RWPE2 (cell line): ENCODE results near the gene IRX5.

ENCODE experiments used
- ATAC-seq: fragments of 200-7000 bp; cut with Tn5 transposase; 3 replicates; pipeline ENCODE4 v1.9.1; 2021; ENCODE audit warnings: low read depth
- DNase-seq: peaks from one replicate; pipeline ENCODE4 v3.0.0-alpha.2; 2020; ENCODE audit warnings: low spot score
- H3K27ac ChIP-seq: fragments of 450-650 bp; 2 replicates; pipeline ENCODE4 v1.5.1; 2017; ENCODE audit warnings: mild to moderate bottlenecking; ENCODE audit not compliant: poor library complexity, severe bottlenecking
- H3K27me3 ChIP-seq: fragments of 250-450 bp; sonication (Bioruptor Pico); 2 replicates; pipeline ENCODE4 v1.5.1; 2021; ENCODE audit warnings: mild to moderate bottlenecking, moderate library complexity; ENCODE audit not compliant: insufficient read depth, poor library complexity, severe bottlenecking
- H3K36me3 ChIP-seq: fragments of 250-450 bp; sonication (Bioruptor Pico); 2 replicates; pipeline ENCODE4 v1.5.1; 2020; ENCODE audit warnings: low read depth, mild to moderate bottlenecking, moderate library complexity
- H3K4me1 ChIP-seq: fragments of 250-450 bp; sonication (Bioruptor Pico); 2 replicates; pipeline ENCODE4 v1.5.1; 2021; ENCODE audit warnings: mild to moderate bottlenecking, moderate library complexity; ENCODE audit not compliant: insufficient read depth, poor library complexity, severe bottlenecking
- H3K4me3 ChIP-seq: fragments of 250-450 bp; sonication (Bioruptor Pico); 2 replicates; pipeline ENCODE4 v1.5.1; 2021; ENCODE audit warnings: mild to moderate bottlenecking, moderate library complexity; ENCODE audit not compliant: severe bottlenecking
- H3K9me3 ChIP-seq: fragments of 250-450 bp; sonication (Bioruptor Pico); 2 replicates; pipeline ENCODE4 v1.5.1; 2021; ENCODE audit warnings: mild to moderate bottlenecking, moderate library complexity; ENCODE audit not compliant: severe bottlenecking
- TF ChIP-seq, protein P1 (sequence below): fragments of 450-650 bp; IDR thresholded peaks from one replicate; pipeline ENCODE4 v1.5.1; 2017; ENCODE audit warnings: mild to moderate bottlenecking, moderate library complexity; ENCODE audit not compliant: poor library complexity, severe bottlenecking

Gene IRX5

DNA sequence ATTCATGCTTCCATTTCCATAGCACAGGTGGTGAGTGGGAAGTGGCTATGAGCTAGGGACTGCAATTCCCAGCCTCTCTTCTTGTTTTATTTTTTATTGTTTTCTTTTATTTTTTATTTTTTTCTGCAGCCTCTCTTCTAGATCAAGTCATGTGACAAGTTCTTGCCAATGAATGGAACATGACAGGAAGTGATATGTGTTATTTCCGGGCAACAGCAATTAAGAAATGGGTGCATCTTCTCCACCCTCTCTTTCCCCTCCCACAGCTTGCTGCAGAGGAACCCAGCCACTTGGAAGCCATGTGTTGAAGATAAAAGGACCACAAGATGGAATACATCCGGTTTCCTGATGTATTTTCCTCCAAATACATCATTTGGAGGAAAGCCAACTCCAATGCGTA lies 23.6 kb downstream of the IRX5 start:
- Histone ChIP-seq H3K27ac (no peak overlapping the region), H3K36me3 (no peaks in the 10 kb centered on the region), H3K4me1 (no peaks in the 10 kb centered on the region), H3K9me3 (no peaks in the 10 kb centered on the region), H3K4me3 (no peak overlapping the region), H3K27me3 (no peaks in the 10 kb centered on the region)
- DNase-seq, result no peak
- no peak for ATAC-seq
- TF ChIP-seq, protein P1, sequence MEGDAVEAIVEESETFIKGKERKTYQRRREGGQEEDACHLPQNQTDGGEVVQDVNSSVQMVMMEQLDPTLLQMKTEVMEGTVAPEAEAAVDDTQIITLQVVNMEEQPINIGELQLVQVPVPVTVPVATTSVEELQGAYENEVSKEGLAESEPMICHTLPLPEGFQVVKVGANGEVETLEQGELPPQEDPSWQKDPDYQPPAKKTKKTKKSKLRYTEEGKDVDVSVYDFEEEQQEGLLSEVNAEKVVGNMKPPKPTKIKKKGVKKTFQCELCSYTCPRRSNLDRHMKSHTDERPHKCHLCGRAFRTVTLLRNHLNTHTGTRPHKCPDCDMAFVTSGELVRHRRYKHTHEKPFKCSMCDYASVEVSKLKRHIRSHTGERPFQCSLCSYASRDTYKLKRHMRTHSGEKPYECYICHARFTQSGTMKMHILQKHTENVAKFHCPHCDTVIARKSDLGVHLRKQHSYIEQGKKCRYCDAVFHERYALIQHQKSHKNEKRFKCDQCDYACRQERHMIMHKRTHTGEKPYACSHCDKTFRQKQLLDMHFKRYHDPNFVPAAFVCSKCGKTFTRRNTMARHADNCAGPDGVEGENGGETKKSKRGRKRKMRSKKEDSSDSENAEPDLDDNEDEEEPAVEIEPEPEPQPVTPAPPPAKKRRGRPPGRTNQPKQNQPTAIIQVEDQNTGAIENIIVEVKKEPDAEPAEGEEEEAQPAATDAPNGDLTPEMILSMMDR, result no peak

DNA sequence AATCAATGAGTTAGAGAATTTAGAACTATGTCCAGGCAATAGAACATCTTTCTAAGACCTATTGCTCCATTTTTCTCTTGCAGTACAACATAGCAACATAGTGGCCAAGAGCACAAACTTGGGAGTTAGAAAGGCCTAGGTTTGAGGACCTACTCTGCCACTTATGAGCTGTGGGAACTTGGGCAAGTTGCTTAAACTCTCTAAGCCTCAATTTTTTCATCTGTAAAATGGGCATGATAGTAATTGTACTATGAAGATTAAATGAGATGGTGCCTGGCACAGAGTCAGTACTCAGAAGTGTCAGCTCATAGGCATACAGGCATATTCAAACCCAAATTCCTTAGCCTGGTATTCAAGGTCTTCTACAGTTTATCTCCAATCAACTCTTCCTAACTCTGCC lies 25.1 kb downstream of the IRX5 start:
- ATAC-seq (no peak), DNase-seq (no peak)
- TF ChIP-seq, protein P1, result no peak
- Histone ChIP-seq H3K4me1 (no peaks in the 10 kb centered on the region), H3K9me3 (no peaks in the 10 kb centered on the region), H3K4me3 (no peak overlapping the region), H3K36me3 (no peaks in the 10 kb centered on the region), H3K27ac (no peak overlapping the region), H3K27me3 (no peaks in the 10 kb centered on the region)

DNA sequence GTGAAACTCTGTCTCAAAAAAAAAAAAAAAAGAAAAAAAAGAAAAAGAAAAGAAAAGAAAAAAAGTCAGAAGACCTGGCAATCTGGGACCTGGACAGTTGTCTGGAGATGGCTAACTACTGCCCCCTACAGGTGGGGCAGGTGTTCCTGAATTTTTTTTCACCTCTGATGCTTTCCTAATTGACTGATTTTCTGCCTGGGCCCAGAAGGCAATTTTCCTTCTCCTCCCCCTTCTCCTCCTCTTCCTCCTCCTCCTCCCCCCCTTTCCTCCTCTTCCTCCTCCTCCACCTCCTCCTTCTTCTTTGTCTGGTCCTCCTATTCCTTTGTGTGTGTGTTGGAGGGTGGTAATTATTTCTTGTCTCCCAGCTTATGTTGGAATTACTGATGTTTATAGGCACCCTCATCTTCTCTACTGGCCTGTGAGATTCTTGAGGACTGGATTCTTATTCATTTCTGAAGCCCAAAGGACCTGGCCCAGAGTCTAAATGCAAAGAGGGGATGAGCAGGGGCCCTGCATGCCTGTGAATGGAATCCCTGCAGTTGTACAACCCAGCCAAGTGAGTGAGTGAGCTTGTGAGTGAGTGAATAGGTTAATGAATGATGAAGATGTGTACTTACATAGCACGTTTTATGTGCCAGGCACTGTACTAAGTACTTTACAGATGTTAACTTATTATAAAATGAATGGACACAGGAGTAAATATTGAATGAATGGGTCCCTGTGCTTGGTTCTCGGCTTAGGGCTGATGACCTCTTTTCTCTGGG lies 26.9 kb downstream of the IRX5 start:
- no peak overlapping the region for H3K27ac ChIP-seq
- H3K36me3 ChIP-seq, result no peaks in the 10 kb centered on the region
- no peak for DNase-seq
- H3K9me3 ChIP-seq, result no peaks in the 10 kb centered on the region
- H3K4me1 ChIP-seq, result no peaks in the 10 kb centered on the region
- no peaks in the 10 kb centered on the region for H3K27me3 ChIP-seq
- H3K4me3 ChIP-seq, result no peak overlapping the region
- no peak for ATAC-seq
- TF ChIP-seq, protein P1, result peak; percentile 36

DNA sequence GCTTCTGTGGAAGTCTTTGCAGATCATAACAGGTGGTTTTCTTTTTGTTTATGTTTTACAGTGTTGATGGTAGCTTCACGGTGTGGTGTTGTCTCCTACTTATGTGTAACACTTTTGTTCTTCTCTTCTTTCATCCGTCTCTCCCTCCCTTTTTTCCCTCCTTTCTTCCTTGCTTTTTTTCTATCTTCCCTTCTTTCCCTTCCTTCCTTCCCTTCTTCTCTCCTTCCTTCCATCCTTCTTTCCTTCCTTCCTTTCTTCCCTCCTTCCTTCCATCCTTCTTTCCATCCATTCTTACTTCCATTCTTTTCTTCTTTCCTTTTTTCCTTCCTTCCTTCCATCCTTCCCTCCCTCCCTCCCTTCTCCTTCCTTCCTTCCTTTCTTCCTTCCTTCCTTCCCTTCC lies 31.4 kb downstream of the IRX5 start:
- ATAC-seq (no peak), DNase-seq (no peak)
- Histone ChIP-seq H3K27me3 (no peaks in the 10 kb centered on the region), H3K36me3 (no peaks in the 10 kb centered on the region), H3K9me3 (no peaks in the 10 kb centered on the region), H3K4me3 (no peak overlapping the region), H3K27ac (no peak overlapping the region), H3K4me1 (no peaks in the 10 kb centered on the region)
- TF ChIP-seq, protein P1, result no peak

DNA sequence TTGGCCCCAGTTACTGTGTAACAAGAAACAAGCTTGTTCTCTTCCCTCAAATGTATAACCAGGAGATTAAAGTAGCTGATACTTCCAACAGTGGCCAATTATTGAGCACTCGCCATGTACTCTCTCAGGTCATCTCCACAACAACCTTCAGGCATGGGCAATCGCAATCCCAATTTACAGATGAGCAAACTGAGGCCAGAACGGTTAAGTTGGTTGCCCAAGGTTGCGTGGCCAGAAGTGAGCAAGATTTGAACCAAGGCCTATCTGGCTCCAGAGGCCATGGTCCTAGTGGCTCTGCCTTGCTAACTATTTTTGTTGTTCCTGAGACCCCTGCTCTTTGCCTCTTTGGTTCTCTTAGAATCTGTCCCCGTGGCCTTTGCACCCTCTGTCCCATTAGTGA lies 33.6 kb downstream of the IRX5 start:
- Histone ChIP-seq H3K27me3 (no peaks in the 10 kb centered on the region), H3K27ac (no peak overlapping the region), H3K4me1 (no peaks in the 10 kb centered on the region), H3K9me3 (no peaks in the 10 kb centered on the region), H3K36me3 (no peaks in the 10 kb centered on the region), H3K4me3 (no peak overlapping the region)
- TF ChIP-seq, protein P1, result no peak
- no peak for ATAC-seq
- DNase-seq, result no peak
